A673 (cell line): ENCODE measurements around the gene PTCH1.

Experiments
- EZH2 ChIP-seq: fragments of 200-600 bp; sonication (generic); IDR thresholded peaks from 2 replicates; pipeline ENCODE4 v1.6.1; 2017; ENCODE audit warnings: borderline replicate concordance, low read depth, mild to moderate bottlenecking, mixed read lengths, antibody characterized with exemption, low read length; ENCODE audit not compliant: poor library complexity, severe bottlenecking
- TF ChIP-seq, protein P1 (sequence below): fragments of 300-800, 200-600 bp; sonication (generic); conservative IDR thresholded peaks from 2 replicates; pipeline ENCODE4 v1.5.1; 2017; ENCODE audit warnings: low read depth, mild to moderate bottlenecking, antibody characterized with exemption, low read length, moderate library complexity, mixed read lengths

DNA sequence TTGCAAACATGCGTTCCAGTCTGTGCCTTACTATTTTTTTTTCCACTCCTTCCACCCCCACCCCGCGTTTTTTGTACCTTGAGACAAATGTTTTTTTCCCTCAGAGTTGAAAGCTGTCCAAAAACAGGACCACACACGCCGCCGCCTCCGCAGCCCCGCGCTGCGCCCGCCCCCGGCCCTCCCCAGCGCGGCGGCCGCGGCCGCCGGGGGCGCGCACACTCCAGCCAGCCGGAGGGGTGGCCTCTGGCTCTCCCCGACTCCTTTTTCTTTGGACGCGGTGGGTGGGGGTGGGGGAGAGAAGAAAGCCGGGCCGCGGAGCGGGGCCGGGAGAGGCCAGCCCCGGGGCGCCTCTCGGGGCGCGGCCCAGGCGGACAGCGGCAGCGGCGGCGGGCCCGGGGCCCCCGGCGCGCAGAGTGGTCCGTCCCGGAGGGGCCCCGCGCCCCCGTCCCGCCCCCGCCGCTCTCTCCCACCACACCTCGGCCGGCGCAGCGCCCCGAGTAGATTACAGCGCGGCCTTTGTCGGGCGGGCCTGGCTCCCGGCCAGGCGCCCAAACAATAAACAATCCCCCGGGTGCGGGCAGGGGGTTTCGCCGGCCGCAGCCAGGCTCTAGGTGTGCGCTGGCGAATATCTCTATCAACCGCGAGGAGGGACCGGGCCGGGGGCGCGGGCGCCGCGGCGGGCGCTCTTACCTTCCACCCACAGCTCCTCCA is 10.9 kb downstream of the PTCH1 start:
- TF ChIP-seq, protein P1, sequence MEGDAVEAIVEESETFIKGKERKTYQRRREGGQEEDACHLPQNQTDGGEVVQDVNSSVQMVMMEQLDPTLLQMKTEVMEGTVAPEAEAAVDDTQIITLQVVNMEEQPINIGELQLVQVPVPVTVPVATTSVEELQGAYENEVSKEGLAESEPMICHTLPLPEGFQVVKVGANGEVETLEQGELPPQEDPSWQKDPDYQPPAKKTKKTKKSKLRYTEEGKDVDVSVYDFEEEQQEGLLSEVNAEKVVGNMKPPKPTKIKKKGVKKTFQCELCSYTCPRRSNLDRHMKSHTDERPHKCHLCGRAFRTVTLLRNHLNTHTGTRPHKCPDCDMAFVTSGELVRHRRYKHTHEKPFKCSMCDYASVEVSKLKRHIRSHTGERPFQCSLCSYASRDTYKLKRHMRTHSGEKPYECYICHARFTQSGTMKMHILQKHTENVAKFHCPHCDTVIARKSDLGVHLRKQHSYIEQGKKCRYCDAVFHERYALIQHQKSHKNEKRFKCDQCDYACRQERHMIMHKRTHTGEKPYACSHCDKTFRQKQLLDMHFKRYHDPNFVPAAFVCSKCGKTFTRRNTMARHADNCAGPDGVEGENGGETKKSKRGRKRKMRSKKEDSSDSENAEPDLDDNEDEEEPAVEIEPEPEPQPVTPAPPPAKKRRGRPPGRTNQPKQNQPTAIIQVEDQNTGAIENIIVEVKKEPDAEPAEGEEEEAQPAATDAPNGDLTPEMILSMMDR, result no peak
- no peak for TF ChIP-seq EZH2
